HEK293 (cell line): ENCODE results near the gene CXCL17.

Experiments used
- CTCF ChIA-PET: fragments of 350-600 bp; formaldehyde crosslinking; extraction: SDS; loops from one replicate; lab custom pipeline; 2021; ENCODE audit warnings: antibody characterized with exemption; lab: Yijun Ruan, JAX
- POLR2A ChIA-PET: fragments of 300-600 bp; formaldehyde crosslinking; extraction: SDS; loops from one replicate; lab custom pipeline; 2020; ENCODE audit warnings: antibody characterized with exemption, inconsistent platforms; lab: Yijun Ruan, JAX
- H3K27ac ChIP-seq: fragments of 200-500 bp; sonication (Bioruptor generic); 2 replicates; pipeline ENCODE4 v1.5.1; 2014; ENCODE audit warnings: low read depth, low read length, control low read depth, inconsistent platforms; ENCODE audit errors: extremely low read depth
- H3K36me3 ChIP-seq, 2 experiments: fragments of 200-500 bp in 1 of 2; sonication (Bioruptor generic) in 1 of 2; 1 replicate in 1 of 2; 2 replicates in 1 of 2; pipeline ENCODE4 v1.5.1; 2014 to 2017; ENCODE audit warnings: inconsistent platforms in 2 of 2, low read length in 2 of 2; ENCODE audit not compliant: control insufficient read depth in 2 of 2, insufficient read depth in 1 of 2
- H3K4me1 ChIP-seq: fragments of 200-500 bp; sonication (Bioruptor generic); 2 replicates; pipeline ENCODE4 v1.5.1; 2014; ENCODE audit warnings: mild to moderate bottlenecking, low read length, inconsistent platforms; ENCODE audit not compliant: control insufficient read depth, insufficient read depth
- H3K4me3 ChIP-seq: 2 replicates; pipeline ENCODE4 v1.5.1; 2011; ENCODE audit warnings: low read depth, mild to moderate bottlenecking, control low read depth, low read length, moderate library complexity
- H3K9me3 ChIP-seq: fragments of 200-500 bp; sonication (Bioruptor generic); 2 replicates; pipeline ENCODE4 v1.5.1; 2014; ENCODE audit warnings: low read depth, low read length, inconsistent platforms; ENCODE audit not compliant: control insufficient read depth, insufficient read depth
- FEZF1 ChIP-seq: fragments of 450-650 bp; formaldehyde crosslinking; IDR thresholded peaks from 2 replicates; pipeline ENCODE4 v1.5.1; 2016; ENCODE audit warnings: missing biosample characterization, missing genetic modification characterization
- GLIS2 ChIP-seq: fragments of 450-650 bp; formaldehyde crosslinking; IDR thresholded peaks from 2 replicates; pipeline ENCODE4 v1.5.1; 2016; ENCODE audit warnings: missing biosample characterization, missing genetic modification characterization
- IKZF3 ChIP-seq: fragments of 450-650 bp; IDR thresholded peaks from 2 replicates; pipeline ENCODE4 v1.5.0; 2018; ENCODE audit warnings: missing biosample characterization, mild to moderate bottlenecking, missing genetic modification characterization, moderate library complexity
- KLF10 ChIP-seq: fragments of 450-650 bp; IDR thresholded peaks from 2 replicates; pipeline ENCODE4 v1.5.1; 2018; ENCODE audit warnings: missing biosample characterization, mild to moderate bottlenecking, missing genetic modification characterization
- KLF9 ChIP-seq: fragments of 450-650 bp; formaldehyde crosslinking; IDR thresholded peaks from 2 replicates; pipeline ENCODE4 v1.5.1; 2016; ENCODE audit warnings: missing biosample characterization, missing genetic modification characterization, low read depth
- SALL2 ChIP-seq: fragments of 450-650 bp; formaldehyde crosslinking; IDR thresholded peaks from 2 replicates; pipeline ENCODE4 v1.5.0; 2017; ENCODE audit warnings: missing biosample characterization, mild to moderate bottlenecking, missing genetic modification characterization, borderline replicate concordance
- SCRT2 ChIP-seq: fragments of 450-650 bp; formaldehyde crosslinking; IDR thresholded peaks from 2 replicates; pipeline ENCODE4 v1.5.1; 2016; ENCODE audit warnings: missing biosample characterization, missing genetic modification characterization
- ZNF133 ChIP-seq: fragments of 450-650 bp; formaldehyde crosslinking; IDR thresholded peaks from 2 replicates; pipeline ENCODE4 v1.5.1; 2016; ENCODE audit warnings: missing biosample characterization, missing genetic modification characterization
- ZNF175 ChIP-seq: fragments of 450-650 bp; formaldehyde crosslinking; IDR thresholded peaks from 2 replicates; pipeline ENCODE4 v1.5.1; 2016; ENCODE audit warnings: missing biosample characterization, missing genetic modification characterization
- ZNF184 ChIP-seq: fragments of 450-650 bp; IDR thresholded peaks from 2 replicates; pipeline ENCODE4 v1.5.1; 2018; ENCODE audit warnings: missing biosample characterization, mild to moderate bottlenecking, missing genetic modification characterization
- ZNF221 ChIP-seq: fragments of 450-650 bp; formaldehyde crosslinking; IDR thresholded peaks from 2 replicates; pipeline ENCODE4 v1.5.1; 2017; ENCODE audit warnings: missing biosample characterization, missing genetic modification characterization, borderline replicate concordance
- ZNF274 ChIP-seq, 2 experiments: fragments of 200-500 bp in 1 of 2; fragments of 450-650 bp in 1 of 2; sonication (Bioruptor generic) in 1 of 2; formaldehyde crosslinking in 1 of 2; IDR thresholded peaks; 2 replicates each; pipeline versions ENCODE4 v1.5.1 to v1.6.1; 2014 to 2016; ENCODE audit warnings: borderline replicate concordance in 1 of 2, inconsistent platforms in 1 of 2, low read length in 1 of 2, missing biosample characterization in 1 of 2, missing genetic modification characterization in 1 of 2
- ZNF302 ChIP-seq: fragments of 450-650 bp; formaldehyde crosslinking; IDR thresholded peaks from 2 replicates; pipeline ENCODE4 v1.5.1; 2016; ENCODE audit warnings: missing biosample characterization, missing genetic modification characterization, low read depth
- ZNF335 ChIP-seq: fragments of 450-650 bp; formaldehyde crosslinking; conservative IDR thresholded peaks from 2 replicates; pipeline ENCODE4 v1.5.1; 2016; ENCODE audit warnings: missing biosample characterization, missing genetic modification characterization
- ZNF37A ChIP-seq: fragments of 450-650 bp; IDR thresholded peaks from 2 replicates; pipeline ENCODE4 v1.5.1; 2018; ENCODE audit warnings: missing biosample characterization, missing genetic modification characterization
- ZNF561 ChIP-seq: fragments of 450-650 bp; IDR thresholded peaks from 2 replicates; pipeline ENCODE4 v1.5.1; 2018; ENCODE audit warnings: missing biosample characterization, missing genetic modification characterization, borderline replicate concordance
- ZNF658 ChIP-seq: fragments of 450-650 bp; formaldehyde crosslinking; IDR thresholded peaks from 2 replicates; pipeline ENCODE4; 2016; ENCODE audit warnings: missing biosample characterization, missing genetic modification characterization
- ZNF664 ChIP-seq: fragments of 450-650 bp; formaldehyde crosslinking; IDR thresholded peaks from 2 replicates; pipeline ENCODE4 v1.5.1; 2016; ENCODE audit warnings: missing biosample characterization, missing genetic modification characterization
- ZNF701 ChIP-seq: fragments of 450-650 bp; formaldehyde crosslinking; IDR thresholded peaks from 2 replicates; pipeline ENCODE4 v1.5.1; 2016; ENCODE audit warnings: missing biosample characterization, missing genetic modification characterization
- ZNF76 ChIP-seq: fragments of 450-650 bp; formaldehyde crosslinking; IDR thresholded peaks from 2 replicates; pipeline ENCODE4; 2016; ENCODE audit warnings: low read depth, missing biosample characterization, missing genetic modification characterization, borderline replicate concordance
- TF ChIP-seq, protein P1 (sequence below): fragments of 450-650 bp; formaldehyde crosslinking; IDR thresholded peaks from 2 replicates; pipeline ENCODE4 v1.5.1; 2016; ENCODE audit warnings: missing biosample characterization, missing genetic modification characterization
- TF ChIP-seq, protein P2 (sequence below): fragments of 450-650 bp; formaldehyde crosslinking; IDR thresholded peaks from 2 replicates; pipeline ENCODE4 v1.5.1; 2016; ENCODE audit warnings: missing biosample characterization, missing genetic modification characterization
- TF ChIP-seq, protein P3 (sequence below): fragments of 450-650 bp; formaldehyde crosslinking; IDR thresholded peaks from 2 replicates; pipeline ENCODE4 v1.5.1; 2016; ENCODE audit warnings: missing biosample characterization, missing genetic modification characterization, borderline replicate concordance

The CXCL17 gene

DNA sequence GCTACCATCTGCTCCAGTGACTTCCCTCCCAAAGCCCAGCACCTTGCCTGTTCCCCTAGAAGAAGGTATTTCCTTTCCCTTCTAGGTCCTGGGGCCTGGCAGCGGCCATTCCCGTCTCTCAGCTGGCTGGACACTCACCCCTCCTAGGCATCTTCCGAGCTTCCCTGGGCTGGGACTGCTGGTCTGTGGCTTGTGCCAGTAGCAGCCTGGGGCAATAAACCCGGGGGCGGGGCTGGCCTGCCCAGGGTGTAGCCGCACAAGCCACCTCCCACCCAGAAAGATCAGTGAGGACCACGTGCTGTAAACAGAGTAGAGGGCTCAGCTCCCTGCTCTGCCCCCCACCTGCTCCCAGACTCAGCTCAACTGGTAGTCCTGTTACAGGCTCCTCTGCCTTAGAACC, 30.5 kb downstream of the CXCL17 start (continued):
- TF ChIP-seq SCRT2 (tag by site-specific recombination) (peak; percentile 32; the same call in 1 of the 2 replicates), ZNF335 (tag by site-specific recombination) (0 out of 2 replicates have a peak, but pooled peaks have one; percentile 12), FEZF1 (tag by site-specific recombination) (no peak), GLIS2 (tag by site-specific recombination) (no peak), ZNF561 (no peak), ZNF302 (tag by site-specific recombination) (no peak), ZNF274 (IDR thresholded peaks at IDR 0.05; ENCODE audit: low read length) (no peak), ZNF274 (tag by site-specific recombination; IDR thresholded peaks at IDR 0.05; ENCODE audit: borderline replicate concordance) (no peak), ZNF184 (tag by site-specific recombination) (no peak), KLF9 (tag by site-specific recombination) (peak; percentile 41; the same call in 1 of the 2 replicates), ZNF76 (tag by site-specific recombination) (no peak), IKZF3 (no peak), SALL2 (no peak), ZNF37A (tag by site-specific recombination) (no peak)
- TF ChIP-seq, protein P1, sequence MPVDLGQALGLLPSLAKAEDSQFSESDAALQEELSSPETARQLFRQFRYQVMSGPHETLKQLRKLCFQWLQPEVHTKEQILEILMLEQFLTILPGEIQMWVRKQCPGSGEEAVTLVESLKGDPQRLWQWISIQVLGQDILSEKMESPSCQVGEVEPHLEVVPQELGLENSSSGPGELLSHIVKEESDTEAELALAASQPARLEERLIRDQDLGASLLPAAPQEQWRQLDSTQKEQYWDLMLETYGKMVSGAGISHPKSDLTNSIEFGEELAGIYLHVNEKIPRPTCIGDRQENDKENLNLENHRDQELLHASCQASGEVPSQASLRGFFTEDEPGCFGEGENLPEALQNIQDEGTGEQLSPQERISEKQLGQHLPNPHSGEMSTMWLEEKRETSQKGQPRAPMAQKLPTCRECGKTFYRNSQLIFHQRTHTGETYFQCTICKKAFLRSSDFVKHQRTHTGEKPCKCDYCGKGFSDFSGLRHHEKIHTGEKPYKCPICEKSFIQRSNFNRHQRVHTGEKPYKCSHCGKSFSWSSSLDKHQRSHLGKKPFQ (tag by site-specific recombination): no peak

DNA sequence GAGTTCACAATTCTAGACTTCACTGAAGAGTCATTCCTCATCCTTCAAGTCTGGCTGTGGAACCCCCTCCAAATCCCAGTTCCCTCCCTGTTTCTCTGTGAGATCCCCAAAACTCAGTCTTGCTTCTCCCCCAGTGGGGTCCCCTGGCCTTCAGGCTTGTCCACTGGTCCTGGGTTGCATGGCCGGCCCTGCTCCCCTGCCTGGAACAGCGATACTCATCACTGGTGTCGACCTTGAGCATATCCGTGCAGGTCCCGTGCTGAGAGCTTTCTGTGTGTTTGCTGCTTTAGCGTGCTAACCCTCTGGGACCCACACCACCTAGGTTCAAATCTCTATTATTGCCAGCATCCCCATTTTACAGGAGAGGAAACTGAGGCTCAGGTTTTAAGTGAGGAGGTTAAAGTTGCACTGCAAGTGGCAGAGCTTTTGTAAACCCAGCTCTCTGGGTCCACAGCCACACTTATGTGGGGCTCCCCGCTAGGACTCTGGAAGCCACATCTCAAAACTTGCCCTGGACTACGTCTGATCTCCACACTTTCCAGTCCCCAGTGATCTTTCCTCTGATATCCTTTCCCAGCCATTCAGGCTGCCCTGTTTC, 31.1 kb downstream of the CXCL17 start:
- CTCF ChIA-PET: interaction anchor here (0.7 to 3.3 kb wide), 9 partner anchors 9 to 195 kb away, joined by 3 to 16 read pairs (median 5); no protein-coding TSS in a partner anchor
- TF ChIP-seq ZNF133 (tag by site-specific recombination) (no peak), ZNF664 (peak; percentile 54; the same call in 1 of the 2 replicates)

DNA sequence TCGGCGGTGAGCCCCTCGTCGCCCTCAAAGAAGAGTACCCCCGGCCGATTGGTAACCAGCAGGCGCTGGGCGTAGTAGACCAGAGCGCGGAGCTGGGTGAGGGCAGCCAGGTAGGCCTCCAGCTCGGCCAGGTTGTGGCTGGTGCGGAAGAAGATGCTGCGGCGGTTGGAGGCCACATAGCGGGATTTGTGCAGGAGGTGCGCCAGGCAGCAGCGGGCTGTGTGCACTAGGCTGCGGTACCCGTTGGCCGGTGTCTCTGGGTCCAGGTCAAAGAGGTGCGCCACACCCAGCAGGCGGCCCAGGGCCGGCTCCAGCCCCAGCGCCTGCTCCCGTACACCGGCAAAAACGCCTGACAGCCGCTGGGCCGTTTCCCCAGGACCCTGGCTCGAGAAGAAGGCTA, 32.4 kb downstream of the CXCL17 start:
- Histone ChIP-seq H3K4me1 (peaks cover 8% of the 10 kb centered on the region), H3K36me3 (no peaks in the 10 kb centered on the region; a peak in 1 of 3 replicates), H3K4me3 (no peak overlapping the region), H3K9me3 (no peaks in the 10 kb centered on the region), H3K27ac (no peak overlapping the region)
- TF ChIP-seq ZNF221 (tag by site-specific recombination): no peak
- no peak for TF ChIP-seq ZNF658
- no peak for TF ChIP-seq ZNF701 (tag by site-specific recombination)
- TF ChIP-seq, protein P2, sequence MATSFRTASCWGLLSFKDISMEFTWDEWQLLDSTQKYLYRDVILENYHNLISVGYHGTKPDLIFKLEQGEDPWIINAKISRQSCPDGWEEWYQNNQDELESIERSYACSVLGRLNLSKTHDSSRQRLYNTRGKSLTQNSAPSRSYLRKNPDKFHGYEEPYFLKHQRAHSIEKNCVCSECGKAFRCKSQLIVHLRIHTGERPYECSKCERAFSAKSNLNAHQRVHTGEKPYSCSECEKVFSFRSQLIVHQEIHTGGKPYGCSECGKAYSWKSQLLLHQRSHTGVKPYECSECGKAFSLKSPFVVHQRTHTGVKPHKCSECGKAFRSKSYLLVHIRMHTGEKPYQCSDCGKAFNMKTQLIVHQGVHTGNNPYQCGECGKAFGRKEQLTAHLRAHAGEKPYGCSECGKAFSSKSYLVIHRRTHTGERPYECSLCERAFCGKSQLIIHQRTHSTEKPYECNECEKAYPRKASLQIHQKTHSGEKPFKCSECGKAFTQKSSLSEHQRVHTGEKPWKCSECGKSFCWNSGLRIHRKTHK: no peak
- TF ChIP-seq ZNF175 (tag by site-specific recombination): no peak
- TF ChIP-seq, protein P3, sequence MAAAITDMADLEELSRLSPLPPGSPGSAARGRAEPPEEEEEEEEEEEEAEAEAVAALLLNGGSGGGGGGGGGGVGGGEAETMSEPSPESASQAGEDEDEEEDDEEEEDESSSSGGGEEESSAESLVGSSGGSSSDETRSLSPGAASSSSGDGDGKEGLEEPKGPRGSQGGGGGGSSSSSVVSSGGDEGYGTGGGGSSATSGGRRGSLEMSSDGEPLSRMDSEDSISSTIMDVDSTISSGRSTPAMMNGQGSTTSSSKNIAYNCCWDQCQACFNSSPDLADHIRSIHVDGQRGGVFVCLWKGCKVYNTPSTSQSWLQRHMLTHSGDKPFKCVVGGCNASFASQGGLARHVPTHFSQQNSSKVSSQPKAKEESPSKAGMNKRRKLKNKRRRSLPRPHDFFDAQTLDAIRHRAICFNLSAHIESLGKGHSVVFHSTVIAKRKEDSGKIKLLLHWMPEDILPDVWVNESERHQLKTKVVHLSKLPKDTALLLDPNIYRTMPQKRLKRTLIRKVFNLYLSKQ: no peak
- TF ChIP-seq ZNF184 (tag by site-specific recombination): no peak
- TF ChIP-seq KLF10 (tag by site-specific recombination): no peak
- ChIA-PET POLR2A (interaction anchor here (1.7 to 2.9 kb wide), 2 partner anchors 9 to 14 kb away, joined by 4 to 16 read pairs; no protein-coding TSS in a partner anchor), CTCF (interaction anchor here (0.5 to 3.3 kb wide), 4 partner anchors 8 to 30 kb away, joined by 3 to 13 read pairs (median 8); no protein-coding TSS in a partner anchor)

More for the DNA sequence above, 31.1 kb downstream of the CXCL17 start:
- H3K4me3 ChIP-seq: no peak overlapping the region
- H3K9me3 ChIP-seq: no peaks in the 10 kb centered on the region
- H3K4me1 ChIP-seq: peaks cover 8% of the 10 kb centered on the region
- POLR2A ChIA-PET: interaction anchor here (1.2 to 2.9 kb wide), 3 partner anchors 8 to 15 kb away, joined by 4 to 16 read pairs (median 6); no protein-coding TSS in a partner anchor
- no peaks in the 10 kb centered on the region; a peak in 1 of 3 replicates for H3K36me3 ChIP-seq
- peak overlapping the region; percentile 11; the same call in 1 of the 2 replicates for H3K27ac ChIP-seq
